Type B pancreatic cell (in vitro differentiated cells): ENCODE measurements around the gene CAPS2. TPM values are rescaled to one million over a fixed set of nuclear protein-coding genes. Genes with fewer than 3 reads are reported as not detected.
"Not testable (repeated sequence)": the region's sequence is repeated elsewhere in the genome, so short reads cannot be mapped to it uniquely, and the experiment has no call there.

Source experiments
- DNase-seq: peaks from one replicate; pipeline ENCODE4 v3.0.0; 2021; ENCODE audit warnings: mixed read lengths; ENCODE audit not compliant: unreplicated experiment; ENCODE audit errors: extremely low spot score
- H3K27ac Mint-ChIP-seq: 2 replicates; pipeline ENCODE4 v1.8.0; 2021; ENCODE audit warnings: mild to moderate bottlenecking, mixed read lengths
- H3K27me3 Mint-ChIP-seq: 2 replicates; pipeline ENCODE4 v1.8.0; 2021; ENCODE audit warnings: mixed read lengths
- H3K36me3 Mint-ChIP-seq: 2 replicates; pipeline ENCODE4 v1.8.0; 2021; ENCODE audit warnings: mixed read lengths
- H3K4me1 Mint-ChIP-seq: one replicate; pipeline ENCODE4 v1.8.0; 2021; ENCODE audit warnings: mixed read lengths; ENCODE audit not compliant: unreplicated experiment
- H3K4me3 Mint-ChIP-seq: 2 replicates; pipeline ENCODE4 v1.8.0; 2021; ENCODE audit warnings: mild to moderate bottlenecking, mixed read lengths
- H3K9me3 Mint-ChIP-seq: 2 replicates; pipeline ENCODE4 v1.8.0; 2021; ENCODE audit warnings: mixed read lengths
- CTCF ChIP-seq: fragments of 200-600 bp; sonication (generic); conservative IDR thresholded peaks from 2 replicates; pipeline ENCODE4 v1.5.0; 2021; ENCODE audit warnings: antibody characterized with exemption, mild to moderate bottlenecking
- total RNA-seq: library from RNA; stranded (reverse); gene quantifications from 2 replicates; pipeline ENCODE4 v1.2.1, GENCODE V29; 2021; ENCODE audit warnings: low replicate concordance

CAPS2 gene
- total RNA-seq, 1 donor from 2014 or later = 7.3 TPM

- H3K36me3 Mint-ChIP-seq = no peaks in the 10 kb centered on the region
- H3K4me1 Mint-ChIP-seq = no peaks in the 10 kb centered on the region
- H3K27ac Mint-ChIP-seq = no peak overlapping the region
- no peaks in the 10 kb centered on the region for H3K9me3 Mint-ChIP-seq
- no peak for DNase-seq
- TF ChIP-seq CTCF = no peak
- H3K4me3 Mint-ChIP-seq = no peak overlapping the region
- no peaks in the 10 kb centered on the region for H3K27me3 Mint-ChIP-seq
These were observed 31.3 kb upstream of the CAPS2 start for GRCh38 chr12:75361408-75361807.

DNA sequence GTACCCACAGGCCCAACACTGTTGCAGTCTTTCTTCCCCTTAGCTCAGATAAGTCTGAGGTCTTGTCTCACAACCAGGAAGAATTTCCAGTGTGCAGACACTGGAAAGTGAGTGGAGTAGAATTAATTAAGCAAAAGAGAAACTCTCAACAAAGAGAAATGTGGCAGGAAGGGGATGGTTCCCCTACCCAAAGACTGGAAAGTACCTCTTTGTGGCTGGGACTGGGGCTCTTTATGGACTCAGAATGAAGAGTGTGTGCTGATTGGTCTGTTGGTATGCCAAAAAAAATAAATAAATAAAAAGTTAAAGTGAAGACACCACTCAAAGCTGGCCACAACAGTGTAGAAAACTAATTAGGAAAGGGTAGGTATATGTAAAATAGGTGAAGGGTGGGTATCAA is 30.8 kb upstream of the CAPS2 start:
- Mint-ChIP-seq H3K9me3 (no peaks in the 10 kb centered on the region), H3K27me3 (no peaks in the 10 kb centered on the region), H3K36me3 (no peaks in the 10 kb centered on the region), H3K4me3 (no peak overlapping the region), H3K27ac (no peak overlapping the region), H3K4me1 (no peaks in the 10 kb centered on the region)
- no peak for TF ChIP-seq CTCF
- no peak for DNase-seq

- Mint-ChIP-seq H3K9me3 (peaks cover 10% of the 10 kb centered on the region), H3K4me1 (no peaks in the 10 kb centered on the region), H3K36me3 (no peaks in the 10 kb centered on the region), H3K4me3 (no peak overlapping the region), H3K27ac (no peak overlapping the region), H3K27me3 (no peaks in the 10 kb centered on the region)
- DNase-seq = no peak
- no peak for TF ChIP-seq CTCF
These were observed 23.9 kb upstream of the CAPS2 start for GRCh38 chr12:75354011-75354410.

GRCh38 chr12:75350413-75350812 is 20.3 kb upstream of the CAPS2 start:
- no peaks in the 10 kb centered on the region for H3K36me3 Mint-ChIP-seq
- H3K4me3 Mint-ChIP-seq = no peak overlapping the region
- no peaks in the 10 kb centered on the region for H3K4me1 Mint-ChIP-seq
- DNase-seq = no peak
- TF ChIP-seq CTCF = no peak
- H3K27ac Mint-ChIP-seq = no peak overlapping the region
- H3K9me3 Mint-ChIP-seq = peaks cover 10% of the 10 kb centered on the region
- H3K27me3 Mint-ChIP-seq = no peaks in the 10 kb centered on the region

DNA sequence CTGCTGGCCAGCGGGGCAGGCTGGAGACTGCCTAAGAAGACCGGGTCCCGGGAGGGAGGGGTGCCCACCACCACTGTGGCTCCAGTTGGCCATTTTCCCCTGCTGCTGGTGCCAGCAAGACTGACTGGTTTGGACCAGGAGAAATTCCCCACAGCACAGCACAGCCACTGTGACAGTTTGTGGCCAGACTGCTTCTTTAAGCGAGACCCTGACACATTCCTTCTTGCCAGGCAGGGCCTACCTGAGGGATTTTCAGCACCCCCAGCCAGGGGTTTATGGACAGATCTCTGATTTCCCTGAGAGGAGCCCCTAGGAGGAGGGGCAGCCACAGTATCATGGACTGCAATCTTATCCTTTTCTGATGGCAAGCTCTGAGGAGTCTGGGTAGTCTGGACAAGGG is 19.8 kb upstream of the CAPS2 start:
- Mint-ChIP-seq H3K27ac (no peak overlapping the region), H3K4me3 (no peak overlapping the region), H3K4me1 (no peaks in the 10 kb centered on the region), H3K9me3 (peaks cover 10% of the 10 kb centered on the region), H3K36me3 (no peaks in the 10 kb centered on the region), H3K27me3 (no peaks in the 10 kb centered on the region)
- no peak for DNase-seq
- no peak for TF ChIP-seq CTCF

GRCh38 chr12:75346215-75346614 is 16.1 kb upstream of the CAPS2 start:
- not testable (repeated sequence) for H3K27me3 Mint-ChIP-seq, H3K9me3 Mint-ChIP-seq, H3K4me1 Mint-ChIP-seq, DNase-seq, H3K36me3 Mint-ChIP-seq, H3K4me3 Mint-ChIP-seq, H3K27ac Mint-ChIP-seq
